ENCODE results near the gene SYNE3.

Gene SYNE3

DNA sequence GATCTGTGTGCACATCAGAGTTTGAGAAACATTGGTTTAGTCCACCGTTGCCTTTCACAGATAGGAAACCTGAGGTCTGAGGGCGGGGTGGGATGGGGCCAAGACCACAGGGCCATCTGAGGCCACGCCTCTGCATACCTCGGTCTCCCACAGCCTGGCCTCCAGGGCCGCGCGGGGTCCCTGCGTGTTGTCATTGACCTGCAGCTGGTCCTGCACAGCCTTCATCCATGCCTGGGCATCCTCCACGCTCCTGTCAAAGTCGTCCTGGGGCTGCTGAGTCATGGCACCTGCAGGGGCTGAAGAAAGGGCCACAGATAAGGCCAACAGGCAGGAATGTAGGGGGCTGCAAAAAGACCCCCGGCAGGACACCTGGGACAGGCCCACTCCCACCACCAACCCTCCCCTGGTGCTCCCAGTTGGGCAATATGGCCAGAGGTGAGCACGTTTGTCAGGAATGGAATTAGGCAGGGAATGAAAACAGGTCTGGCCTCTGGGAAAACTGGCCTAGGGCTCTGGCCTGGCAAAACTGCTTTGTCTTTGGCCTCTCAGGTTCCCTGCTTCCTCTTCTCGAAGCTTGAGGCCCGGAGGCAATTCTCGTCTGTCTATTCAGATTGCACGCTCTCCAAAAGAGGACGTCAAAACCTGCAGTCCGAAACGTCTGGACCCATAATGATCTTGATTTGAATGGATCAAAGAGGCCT is 40.8 kb downstream of the SYNE3 start:
- DNase-seq (ENCODE audit: low read depth, low spot score) = no peak

DNA sequence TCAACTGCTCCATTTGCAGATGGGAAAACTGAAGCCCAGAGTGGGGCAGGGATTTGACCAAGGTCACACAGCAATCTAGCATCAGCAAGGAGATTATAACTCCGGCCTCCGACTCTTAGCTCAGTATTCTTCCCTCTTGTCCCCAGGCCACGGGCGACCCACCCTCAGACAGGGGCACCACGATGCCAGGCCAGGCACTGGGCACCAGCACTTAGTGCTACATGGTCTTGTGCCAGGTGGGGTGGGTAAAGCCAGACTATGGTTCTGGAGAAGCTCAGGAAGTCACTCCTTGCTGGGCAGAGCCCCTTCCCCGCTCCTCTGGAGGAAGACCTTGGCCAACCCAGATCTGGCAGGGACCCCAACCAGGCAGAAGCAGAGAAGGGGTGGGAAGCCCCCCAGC is 41.5 kb downstream of the SYNE3 start:
- DNase-seq (ENCODE audit: low read depth, low spot score) = no peak

DNA sequence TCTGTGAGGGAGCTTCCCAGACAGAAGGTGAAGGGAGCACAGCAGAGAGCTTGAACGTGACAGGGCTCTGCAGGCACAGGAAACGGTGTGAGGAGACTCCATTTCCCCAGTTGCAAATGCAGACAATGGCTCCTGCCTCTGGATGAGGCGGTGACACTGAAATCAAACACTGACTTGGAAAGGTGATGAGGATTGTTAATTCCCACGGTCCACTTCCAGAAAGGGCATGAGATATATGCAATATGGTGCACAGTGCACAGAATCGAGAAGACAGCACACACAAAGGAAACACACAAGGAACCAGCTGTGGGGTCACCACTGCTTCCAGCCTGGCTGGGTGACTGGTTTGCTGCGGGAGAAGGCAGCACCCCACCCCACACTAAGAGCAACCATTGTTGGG is 42.0 kb downstream of the SYNE3 start:
- DNase-seq (ENCODE audit: low read depth, low spot score) = no peak

- DNase-seq (ENCODE audit: low read depth, low spot score) = no peak
Observed at GRCh38 chr14:95472819-95473251, 43.6 kb downstream of the SYNE3 start.

DNA sequence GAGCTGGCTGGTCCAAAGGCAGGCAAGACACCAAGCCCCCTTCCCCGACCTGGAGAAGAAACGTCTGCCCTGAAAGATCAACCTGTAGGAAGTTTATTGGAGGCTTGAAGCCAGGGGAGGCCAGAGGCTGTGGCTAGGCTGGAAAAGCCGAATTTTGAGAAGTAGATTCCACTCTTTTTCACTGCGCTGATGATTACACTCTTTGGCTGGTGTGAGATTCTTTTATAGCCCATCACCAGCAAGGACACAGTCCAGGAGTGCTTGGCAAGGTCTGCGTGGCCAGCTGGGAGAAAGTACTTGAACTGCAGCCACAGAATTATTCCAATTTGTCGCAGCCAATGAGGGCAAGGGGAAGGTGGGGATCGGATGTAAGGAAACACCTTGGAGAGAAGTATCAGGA is 45.0 kb downstream of the SYNE3 start:
- no peak for DNase-seq (ENCODE audit: low read depth, low spot score)

DNA sequence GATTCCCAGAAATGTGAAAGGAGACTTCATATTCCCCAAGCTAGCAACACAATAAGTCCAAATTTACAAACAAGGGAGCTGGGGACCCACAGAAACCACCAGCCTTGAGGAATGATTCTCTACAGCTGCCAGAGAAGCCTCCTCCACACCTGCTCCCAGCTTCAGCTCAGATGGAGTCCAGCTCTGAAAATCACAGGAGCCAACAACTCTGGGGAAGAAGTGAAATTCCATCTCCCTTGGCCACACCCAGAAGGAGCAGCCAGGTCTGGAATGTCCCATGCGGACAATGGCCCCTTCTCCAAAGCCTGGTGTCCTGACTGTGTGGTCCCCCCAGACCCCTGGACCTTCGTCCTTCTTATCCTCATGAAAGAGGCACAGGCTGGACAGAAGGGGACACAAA is 45.4 kb downstream of the SYNE3 start:
- DNase-seq (ENCODE audit: low read depth, low spot score) = no peak

- no peak for DNase-seq (ENCODE audit: low read depth, low spot score)
Observed at GRCh38 chr14:95469134-95469481, 47.3 kb downstream of the SYNE3 start.

DNA sequence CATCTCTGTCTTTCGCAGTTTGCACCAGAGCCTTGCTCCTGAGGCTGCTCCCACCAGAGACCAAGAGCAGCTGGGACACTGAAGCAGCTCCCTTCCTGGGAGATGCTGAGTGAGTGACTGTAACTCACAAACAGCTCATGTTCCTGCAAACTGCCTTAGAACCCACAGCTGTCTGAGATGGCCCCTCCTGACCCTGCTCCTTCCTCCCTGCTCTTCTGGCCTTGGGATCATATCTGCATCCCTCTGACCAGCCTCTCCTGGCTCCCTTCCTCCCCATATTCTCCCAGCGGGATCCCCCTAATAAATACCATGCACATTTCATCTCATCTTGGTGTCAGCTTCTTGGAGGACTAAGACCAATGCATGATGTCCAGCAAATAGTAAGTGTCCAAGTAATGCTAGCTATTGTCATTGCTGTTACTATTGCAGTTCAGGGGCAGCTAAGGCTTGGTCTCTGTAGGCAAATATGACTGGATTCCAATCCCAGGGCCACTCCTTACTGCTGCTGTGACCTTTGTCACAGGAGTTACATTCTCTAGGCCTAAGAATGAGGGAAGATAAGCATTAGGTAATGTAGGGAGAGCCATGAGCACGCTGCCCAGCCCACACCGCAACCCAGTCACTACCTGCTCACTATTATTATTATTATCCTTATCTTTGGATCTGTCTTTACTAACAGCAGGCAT is 47.9 kb downstream of the SYNE3 start:
- no peak for DNase-seq (ENCODE audit: low read depth, low spot score)

DNA sequence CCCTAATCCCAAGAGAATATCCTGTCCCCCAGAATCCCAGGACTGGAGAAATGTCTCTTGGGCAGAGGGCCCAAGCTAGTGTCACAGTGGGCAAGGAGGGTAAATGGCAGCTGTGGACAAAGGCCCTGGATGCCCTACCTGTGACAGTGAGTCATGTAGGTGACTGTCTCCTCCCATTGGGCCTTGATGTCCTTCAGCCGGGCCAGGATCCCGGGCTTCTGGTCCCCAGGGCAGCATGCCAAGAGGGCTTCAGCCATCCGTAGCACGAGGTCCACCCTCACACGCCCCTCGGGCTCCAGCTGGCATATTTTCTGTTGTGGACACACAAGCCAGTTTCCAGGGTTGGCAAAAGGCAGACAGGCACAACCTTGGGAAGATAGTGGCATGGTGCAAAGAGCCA is 48.8 kb downstream of the SYNE3 start:
- DNase-seq (ENCODE audit: low read depth, low spot score) = no peak

GRCh38 chr14:95467232-95467631 is 49.2 kb downstream of the SYNE3 start:
- no peak for DNase-seq (ENCODE audit: low read depth, low spot score)
